SK-N-SH treated with all-trans-retinoic acid at 6 μM for 48 hours (cell line): Measurements from ENCODE around the gene SF1.

ENCODE experiments used
- ATAC-seq: fragments of 200-7000 bp; cut with Tn5 transposase; 3 replicates; pipeline ENCODE4 v1.9.1; 2020; ENCODE audit warnings: mild to moderate bottlenecking, moderate library complexity
- ARNTL ChIP-seq: fragments of 450-650 bp; formaldehyde crosslinking; IDR thresholded peaks from 2 replicates; pipeline ENCODE4 v1.5.0; 2020; ENCODE audit warnings: low read depth, mild to moderate bottlenecking, moderate library complexity, borderline replicate concordance
- CSDC2 ChIP-seq: fragments of 250-450 bp; sonication (Bioruptor Pico); IDR thresholded peaks from 2 replicates; pipeline ENCODE4 v1.5.0; 2020; ENCODE audit warnings: mild to moderate bottlenecking, moderate library complexity
- ESRRG ChIP-seq: fragments of 250-450 bp; sonication (Bioruptor Pico); IDR thresholded peaks from 2 replicates; pipeline ENCODE4 v1.6.1; 2021; ENCODE audit warnings: mild to moderate bottlenecking
- ISL1 ChIP-seq: fragments of 250-450 bp; sonication (Bioruptor Pico); IDR thresholded peaks from 2 replicates; pipeline ENCODE4 v2.1.2; 2022; ENCODE audit warnings: mild to moderate bottlenecking, moderate library complexity
- OSR1 ChIP-seq: fragments of 250-450 bp; sonication (Bioruptor Pico); IDR thresholded peaks from 2 replicates; pipeline ENCODE4 v1.8.0; 2022; ENCODE audit warnings: moderate library complexity, mild to moderate bottlenecking, inconsistent platforms
- RARB ChIP-seq: fragments of 250-450 bp; sonication (Bioruptor Pico); IDR thresholded peaks from 2 replicates; pipeline ENCODE4 v1.8.0; 2021; ENCODE audit warnings: mild to moderate bottlenecking, moderate library complexity
- SNAI2 ChIP-seq: fragments of 250-450 bp; sonication (Bioruptor Pico); IDR thresholded peaks from 2 replicates; pipeline ENCODE4 v1.5.0; 2020; ENCODE audit warnings: mild to moderate bottlenecking, moderate library complexity
- TCF4 ChIP-seq: fragments of 250-450 bp; sonication (Bioruptor Pico); IDR thresholded peaks from 2 replicates; pipeline ENCODE4 v1.8.0; 2021; ENCODE audit warnings: mild to moderate bottlenecking, moderate library complexity, borderline replicate concordance
- TOX ChIP-seq: fragments of 250-450 bp; sonication (Bioruptor Pico); IDR thresholded peaks from 2 replicates; pipeline ENCODE4 v1.8.0; 2021; ENCODE audit warnings: mild to moderate bottlenecking, moderate library complexity, borderline replicate concordance
- ZC3H10 ChIP-seq: fragments of 250-450 bp; sonication (Bioruptor Pico); IDR thresholded peaks from 2 replicates; pipeline ENCODE4 v1.5.1; 2021; ENCODE audit warnings: mild to moderate bottlenecking, moderate library complexity
- ZFP3 ChIP-seq: fragments of 250-450 bp; sonication (Bioruptor Pico); IDR thresholded peaks from 2 replicates; pipeline ENCODE4 v1.5.0; 2020; ENCODE audit warnings: mild to moderate bottlenecking, moderate library complexity
- ZNF565 ChIP-seq: fragments of 450-650 bp; formaldehyde crosslinking; conservative IDR thresholded peaks from 2 replicates; pipeline ENCODE4 v1.5.0; 2020; ENCODE audit warnings: low read depth, mild to moderate bottlenecking, moderate library complexity
- ZNF70 ChIP-seq: fragments of 450-650 bp; formaldehyde crosslinking; IDR thresholded peaks from 2 replicates; pipeline ENCODE4 v1.5.0; 2020; ENCODE audit warnings: mild to moderate bottlenecking, moderate library complexity
- ZNF8 ChIP-seq: fragments of 450-650 bp; formaldehyde crosslinking; IDR thresholded peaks from 2 replicates; pipeline ENCODE4 v1.5.0; 2020; ENCODE audit warnings: mild to moderate bottlenecking, moderate library complexity
- TF ChIP-seq, protein P1 (sequence below): fragments of 250-450 bp; sonication (Bioruptor Pico); IDR thresholded peaks from 2 replicates; pipeline ENCODE4 v1.8.0; 2021; ENCODE audit warnings: low read depth, mild to moderate bottlenecking, moderate library complexity, borderline replicate concordance
- TF ChIP-seq, protein P2 (sequence below): fragments of 250-450 bp; sonication (Bioruptor Pico); IDR thresholded peaks from 2 replicates; pipeline ENCODE4 v1.5.1; 2021; ENCODE audit warnings: mild to moderate bottlenecking, moderate library complexity
- TF ChIP-seq, protein P3 (sequence below): fragments of 250-450 bp; sonication (Bioruptor Pico); IDR thresholded peaks from 2 replicates; pipeline ENCODE4 v1.8.0; 2020; ENCODE audit warnings: mild to moderate bottlenecking, moderate library complexity, borderline replicate concordance
- TF ChIP-seq, protein P4 (sequence below): fragments of 250-450 bp; sonication (Bioruptor Pico); IDR thresholded peaks from 2 replicates; pipeline ENCODE4 v1.5.0; 2020; ENCODE audit warnings: mild to moderate bottlenecking, moderate library complexity

Gene SF1

DNA sequence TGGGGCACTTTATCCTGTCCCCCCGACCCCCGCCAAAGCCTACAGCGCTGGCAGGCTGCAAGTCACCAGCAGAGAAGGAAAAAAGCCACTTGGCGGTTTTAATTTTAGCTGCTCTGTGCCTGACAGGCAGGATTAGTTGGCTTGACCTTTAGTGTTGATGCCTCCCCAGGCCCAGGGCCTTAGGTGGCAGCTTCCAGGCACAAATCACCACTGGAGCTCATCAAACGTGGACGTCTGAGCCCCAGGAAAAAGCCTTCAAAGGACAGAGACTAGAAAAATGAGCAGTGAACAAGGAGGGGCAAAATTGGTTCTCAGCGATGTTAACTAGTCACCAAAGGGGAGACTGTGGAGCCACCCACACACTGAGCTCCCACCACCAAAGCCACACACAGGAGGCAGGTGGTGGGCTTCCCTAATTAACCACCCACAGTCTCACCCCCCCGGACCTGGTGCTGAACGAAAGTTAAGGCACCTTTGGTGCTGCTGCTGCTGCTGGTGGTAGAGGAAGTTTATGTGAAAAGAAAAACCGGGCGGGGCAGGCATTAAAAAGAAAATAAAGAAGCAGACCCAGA, 14.2 kb downstream of the SF1 start:
- no peak for ATAC-seq
- TF ChIP-seq ZNF70 (CRISPR knock-in tag) (no peak), ZNF8 (no peak), ZC3H10 (CRISPR knock-in tag) (no peak), ISL1 (CRISPR knock-in tag) (no peak), OSR1 (CRISPR knock-in tag) (no peak), ESRRG (no peak), TCF4 (CRISPR knock-in tag) (no peak), ZNF565 (no peak), RARB (no peak), ARNTL (CRISPR knock-in tag) (no peak), CSDC2 (CRISPR knock-in tag) (no peak), SNAI2 (no peak), TOX (CRISPR knock-in tag) (no peak), ZFP3 (CRISPR knock-in tag) (no peak)
- TF ChIP-seq, protein P1, sequence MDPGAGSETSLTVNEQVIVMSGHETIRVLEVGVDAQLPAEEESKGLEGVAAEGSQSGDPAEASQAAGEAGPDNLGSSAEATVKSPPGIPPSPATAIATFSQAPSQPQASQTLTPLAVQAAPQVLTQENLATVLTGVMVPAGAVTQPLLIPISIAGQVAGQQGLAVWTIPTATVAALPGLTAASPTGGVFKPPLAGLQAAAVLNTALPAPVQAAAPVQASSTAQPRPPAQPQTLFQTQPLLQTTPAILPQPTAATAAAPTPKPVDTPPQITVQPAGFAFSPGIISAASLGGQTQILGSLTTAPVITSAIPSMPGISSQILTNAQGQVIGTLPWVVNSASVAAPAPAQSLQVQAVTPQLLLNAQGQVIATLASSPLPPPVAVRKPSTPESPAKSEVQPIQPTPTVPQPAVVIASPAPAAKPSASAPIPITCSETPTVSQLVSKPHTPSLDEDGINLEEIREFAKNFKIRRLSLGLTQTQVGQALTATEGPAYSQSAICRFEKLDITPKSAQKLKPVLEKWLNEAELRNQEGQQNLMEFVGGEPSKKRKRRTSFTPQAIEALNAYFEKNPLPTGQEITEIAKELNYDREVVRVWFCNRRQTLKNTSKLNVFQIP (CRISPR knock-in tag), result no peak
- TF ChIP-seq, protein P2, sequence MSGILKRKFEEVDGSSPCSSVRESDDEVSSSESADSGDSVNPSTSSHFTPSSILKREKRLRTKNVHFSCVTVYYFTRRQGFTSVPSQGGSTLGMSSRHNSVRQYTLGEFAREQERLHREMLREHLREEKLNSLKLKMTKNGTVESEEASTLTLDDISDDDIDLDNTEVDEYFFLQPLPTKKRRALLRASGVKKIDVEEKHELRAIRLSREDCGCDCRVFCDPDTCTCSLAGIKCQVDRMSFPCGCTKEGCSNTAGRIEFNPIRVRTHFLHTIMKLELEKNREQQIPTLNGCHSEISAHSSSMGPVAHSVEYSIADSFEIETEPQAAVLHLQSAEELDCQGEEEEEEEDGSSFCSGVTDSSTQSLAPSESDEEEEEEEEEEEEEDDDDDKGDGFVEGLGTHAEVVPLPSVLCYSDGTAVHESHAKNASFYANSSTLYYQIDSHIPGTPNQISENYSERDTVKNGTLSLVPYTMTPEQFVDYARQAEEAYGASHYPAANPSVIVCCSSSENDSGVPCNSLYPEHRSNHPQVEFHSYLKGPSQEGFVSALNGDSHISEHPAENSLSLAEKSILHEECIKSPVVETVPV, result no peak
- TF ChIP-seq, protein P3, sequence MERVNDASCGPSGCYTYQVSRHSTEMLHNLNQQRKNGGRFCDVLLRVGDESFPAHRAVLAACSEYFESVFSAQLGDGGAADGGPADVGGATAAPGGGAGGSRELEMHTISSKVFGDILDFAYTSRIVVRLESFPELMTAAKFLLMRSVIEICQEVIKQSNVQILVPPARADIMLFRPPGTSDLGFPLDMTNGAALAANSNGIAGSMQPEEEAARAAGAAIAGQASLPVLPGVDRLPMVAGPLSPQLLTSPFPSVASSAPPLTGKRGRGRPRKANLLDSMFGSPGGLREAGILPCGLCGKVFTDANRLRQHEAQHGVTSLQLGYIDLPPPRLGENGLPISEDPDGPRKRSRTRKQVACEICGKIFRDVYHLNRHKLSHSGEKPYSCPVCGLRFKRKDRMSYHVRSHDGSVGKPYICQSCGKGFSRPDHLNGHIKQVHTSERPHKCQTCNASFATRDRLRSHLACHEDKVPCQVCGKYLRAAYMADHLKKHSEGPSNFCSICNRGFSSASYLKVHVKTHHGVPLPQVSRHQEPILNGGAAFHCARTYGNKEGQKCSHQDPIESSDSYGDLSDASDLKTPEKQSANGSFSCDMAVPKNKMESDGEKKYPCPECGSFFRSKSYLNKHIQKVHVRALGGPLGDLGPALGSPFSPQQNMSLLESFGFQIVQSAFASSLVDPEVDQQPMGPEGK (CRISPR knock-in tag), result no peak
- TF ChIP-seq, protein P4, sequence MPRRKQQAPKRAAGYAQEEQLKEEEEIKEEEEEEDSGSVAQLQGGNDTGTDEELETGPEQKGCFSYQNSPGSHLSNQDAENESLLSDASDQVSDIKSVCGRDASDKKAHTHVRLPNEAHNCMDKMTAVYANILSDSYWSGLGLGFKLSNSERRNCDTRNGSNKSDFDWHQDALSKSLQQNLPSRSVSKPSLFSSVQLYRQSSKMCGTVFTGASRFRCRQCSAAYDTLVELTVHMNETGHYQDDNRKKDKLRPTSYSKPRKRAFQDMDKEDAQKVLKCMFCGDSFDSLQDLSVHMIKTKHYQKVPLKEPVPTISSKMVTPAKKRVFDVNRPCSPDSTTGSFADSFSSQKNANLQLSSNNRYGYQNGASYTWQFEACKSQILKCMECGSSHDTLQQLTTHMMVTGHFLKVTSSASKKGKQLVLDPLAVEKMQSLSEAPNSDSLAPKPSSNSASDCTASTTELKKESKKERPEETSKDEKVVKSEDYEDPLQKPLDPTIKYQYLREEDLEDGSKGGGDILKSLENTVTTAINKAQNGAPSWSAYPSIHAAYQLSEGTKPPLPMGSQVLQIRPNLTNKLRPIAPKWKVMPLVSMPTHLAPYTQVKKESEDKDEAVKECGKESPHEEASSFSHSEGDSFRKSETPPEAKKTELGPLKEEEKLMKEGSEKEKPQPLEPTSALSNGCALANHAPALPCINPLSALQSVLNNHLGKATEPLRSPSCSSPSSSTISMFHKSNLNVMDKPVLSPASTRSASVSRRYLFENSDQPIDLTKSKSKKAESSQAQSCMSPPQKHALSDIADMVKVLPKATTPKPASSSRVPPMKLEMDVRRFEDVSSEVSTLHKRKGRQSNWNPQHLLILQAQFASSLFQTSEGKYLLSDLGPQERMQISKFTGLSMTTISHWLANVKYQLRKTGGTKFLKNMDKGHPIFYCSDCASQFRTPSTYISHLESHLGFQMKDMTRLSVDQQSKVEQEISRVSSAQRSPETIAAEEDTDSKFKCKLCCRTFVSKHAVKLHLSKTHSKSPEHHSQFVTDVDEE, result no peak

DNA sequence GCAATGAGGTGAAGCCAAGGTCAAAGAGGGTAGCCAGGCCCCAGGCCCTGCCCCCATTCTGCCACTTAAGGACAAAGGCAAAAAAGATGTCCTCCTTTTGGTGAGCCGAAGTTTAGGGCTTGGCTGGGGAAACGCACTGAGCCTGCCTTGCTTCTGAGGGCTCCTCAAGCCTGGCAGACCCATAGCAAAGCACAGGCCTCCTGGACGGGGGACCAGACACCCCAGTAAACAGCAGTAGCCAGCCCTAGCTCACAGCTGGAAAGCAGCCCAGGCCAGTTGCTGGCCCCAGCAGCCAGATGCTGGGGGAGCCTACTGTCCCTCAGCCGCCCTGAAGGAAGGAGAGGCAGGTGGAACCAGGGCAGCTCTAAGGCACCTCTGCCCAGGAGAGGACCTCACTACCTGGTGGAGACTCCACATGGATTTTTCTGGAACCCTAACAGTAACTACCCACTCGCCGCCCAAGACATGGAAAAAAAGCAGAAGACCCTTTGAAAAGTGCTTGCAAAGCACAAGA, 14.8 kb downstream of the SF1 start:
- ATAC-seq, result no peak
- TF ChIP-seq ZC3H10 (CRISPR knock-in tag) (no peak), TOX (CRISPR knock-in tag) (no peak)
- TF ChIP-seq, protein P3 (CRISPR knock-in tag), result no peak

DNA sequence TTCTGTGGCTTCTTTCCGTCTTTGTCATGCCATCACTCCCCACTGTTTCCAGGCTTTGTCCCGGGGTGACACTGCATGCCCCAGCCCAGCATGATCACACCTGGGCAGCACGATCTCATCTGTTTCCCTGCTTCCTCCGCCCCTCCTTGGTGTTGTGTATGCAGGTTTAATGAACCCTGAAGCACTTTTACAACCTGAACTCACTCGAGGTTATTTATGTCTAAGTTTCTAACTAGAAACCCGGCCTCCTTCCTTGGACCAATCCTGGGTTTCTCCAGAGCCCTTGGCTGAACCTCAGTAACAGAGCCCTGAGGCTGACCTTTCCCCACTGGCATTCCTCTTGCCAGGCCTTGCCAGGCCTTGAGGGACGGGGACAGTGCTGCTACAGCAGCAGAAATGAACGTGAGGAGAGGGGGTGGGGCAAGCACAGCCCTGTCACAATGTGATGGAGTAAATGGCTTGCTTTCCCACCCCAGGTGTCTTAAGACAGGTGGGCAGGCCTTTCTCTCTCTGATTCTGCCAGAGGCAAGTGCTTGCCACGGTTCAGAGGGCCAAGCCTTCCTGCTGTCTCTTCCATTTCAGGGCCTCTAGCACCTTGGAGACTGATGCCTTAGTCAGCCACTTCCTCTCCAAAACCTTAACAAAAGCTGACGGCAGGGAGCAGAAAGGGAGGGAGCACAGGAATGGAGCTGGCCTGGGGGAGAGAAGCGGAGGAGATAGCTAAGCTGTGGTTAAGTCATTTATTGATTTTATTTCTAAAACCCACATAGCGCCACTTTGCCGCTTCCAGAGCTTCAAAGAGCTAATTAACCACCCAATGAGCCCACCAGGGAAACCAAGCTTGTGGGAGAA, 15.4 kb downstream of the SF1 start:
- TF ChIP-seq TCF4 (CRISPR knock-in tag) (no peak), SNAI2 (no peak), TOX (CRISPR knock-in tag) (no peak)
- ATAC-seq, result peak; percentile 8; the same call in 2 of the 3 replicates
